ENCODE data around the gene PHGDH.

The PHGDH gene

GRCh38 chr1:119791377-119791776 is 79.6 kb downstream of the PHGDH start:
- no peak for DNase-seq
- TF ChIP-seq POLR2A (IDR thresholded peaks at IDR 0.05; ENCODE audit: low read length) (no peak), GATA1 (IDR thresholded peaks at IDR 0.05; ENCODE audit: low read depth, low read length) (no peak)
